ENCODE results near the gene XXYLT1.
"Not testable (repeated sequence)": the region's sequence is repeated elsewhere in the genome, so short reads cannot be mapped to it uniquely, and the experiment has no call there.

The XXYLT1 gene

GRCh38 chr3:195249858-195250464 lies 21.0 kb downstream of the XXYLT1 start:
- no peak for DNase-seq

DNA sequence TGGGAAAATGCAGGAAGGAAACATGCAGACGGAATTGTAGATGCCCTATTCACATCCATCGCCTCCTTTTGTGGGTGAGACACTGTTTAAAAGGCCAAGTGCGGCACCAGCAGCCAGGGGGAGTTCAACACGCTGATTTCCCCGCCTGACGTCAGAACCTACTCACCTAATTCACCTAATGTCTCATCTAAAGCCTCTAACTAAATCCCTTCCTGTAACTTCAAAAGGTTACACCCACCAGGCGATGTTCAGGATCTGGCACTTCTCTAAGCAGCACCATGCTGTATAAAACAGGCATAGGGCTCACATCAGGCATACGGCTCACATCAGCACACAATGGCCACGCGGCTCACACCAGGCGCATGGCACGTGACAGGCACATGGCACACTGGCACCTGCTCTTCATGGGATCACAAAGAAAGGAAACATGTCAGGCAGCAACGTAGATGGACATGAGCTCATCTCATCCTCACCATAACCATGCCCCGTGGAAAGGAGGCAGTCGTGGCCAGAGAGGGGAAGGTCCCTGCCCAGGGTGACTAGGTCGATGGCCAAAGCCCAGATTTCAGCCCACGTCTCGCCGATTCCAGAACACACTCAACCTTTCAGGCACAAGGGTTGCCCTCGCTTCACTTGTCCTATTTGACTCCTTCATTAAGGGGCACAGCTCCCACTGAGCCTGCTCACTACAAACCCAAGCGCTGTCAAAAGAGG lies 21.7 kb downstream of the XXYLT1 start:
- no peak for DNase-seq

DNA sequence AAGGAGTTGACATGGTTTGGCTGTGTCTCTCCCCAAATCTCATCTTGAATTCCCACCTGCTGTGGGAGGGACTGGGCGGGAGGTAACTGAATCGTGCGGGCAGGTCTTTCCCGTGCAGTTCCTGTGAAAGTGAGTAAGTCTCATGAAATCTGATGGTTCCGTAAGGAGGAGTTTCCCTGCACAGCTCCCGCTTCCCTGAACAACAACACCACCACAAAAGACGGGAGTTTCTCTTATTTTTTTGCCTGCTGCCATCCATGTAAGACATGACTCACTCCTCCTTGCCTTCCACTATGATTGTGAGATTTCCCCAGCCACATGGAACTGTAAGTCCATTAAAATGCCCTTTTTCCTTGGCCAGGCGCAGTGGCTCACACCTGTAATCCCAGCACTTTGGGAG lies 22.7 kb downstream of the XXYLT1 start:
- no peak for DNase-seq

- peak; percentile 59 for DNase-seq
Measured at GRCh38 chr3:195247863-195248189, 23.1 kb downstream of the XXYLT1 start.

DNA sequence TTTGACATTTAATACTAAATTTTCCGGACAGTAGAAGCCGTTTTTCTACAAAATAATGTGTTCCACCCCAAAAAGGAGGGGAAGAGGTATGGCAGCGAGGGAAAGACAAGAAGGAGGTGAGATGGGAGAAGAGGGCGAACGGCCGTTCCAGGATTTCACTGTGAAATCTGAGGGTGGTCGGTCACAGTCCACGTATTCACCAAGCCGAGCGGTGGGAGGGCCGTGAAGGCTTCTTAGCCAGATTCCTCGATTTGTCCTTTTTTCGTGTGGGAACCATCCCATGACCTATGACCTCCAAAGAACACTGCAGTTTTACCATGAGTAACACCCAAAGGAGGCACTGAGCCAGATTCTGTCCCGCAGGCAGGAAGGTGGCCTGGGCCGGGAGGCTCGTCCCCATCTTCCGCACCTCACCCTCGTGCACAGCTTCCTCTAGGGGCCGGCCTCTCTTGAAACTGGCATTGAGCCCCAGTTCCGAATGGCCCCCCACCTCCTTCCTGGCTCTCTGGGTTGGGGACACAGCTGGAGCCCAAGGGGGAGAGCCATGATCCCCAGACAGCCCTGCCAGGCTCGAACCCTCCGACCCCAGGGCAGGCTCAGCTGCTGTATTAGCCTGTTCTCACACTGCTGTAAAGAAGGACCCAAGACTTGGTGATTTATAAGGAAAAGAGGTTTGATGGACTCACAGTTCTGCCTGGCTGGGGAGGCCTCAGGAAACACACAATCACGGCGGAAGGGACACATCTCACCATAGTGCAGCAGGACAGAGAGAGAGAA lies 23.7 kb downstream of the XXYLT1 start:
- DNase-seq: no peak

- DNase-seq: no peak
Measured at GRCh38 chr3:195246581-195246995, 24.4 kb downstream of the XXYLT1 start.

GRCh38 chr3:195245531-195245951 lies 25.4 kb downstream of the XXYLT1 start:
- DNase-seq: no peak

DNA sequence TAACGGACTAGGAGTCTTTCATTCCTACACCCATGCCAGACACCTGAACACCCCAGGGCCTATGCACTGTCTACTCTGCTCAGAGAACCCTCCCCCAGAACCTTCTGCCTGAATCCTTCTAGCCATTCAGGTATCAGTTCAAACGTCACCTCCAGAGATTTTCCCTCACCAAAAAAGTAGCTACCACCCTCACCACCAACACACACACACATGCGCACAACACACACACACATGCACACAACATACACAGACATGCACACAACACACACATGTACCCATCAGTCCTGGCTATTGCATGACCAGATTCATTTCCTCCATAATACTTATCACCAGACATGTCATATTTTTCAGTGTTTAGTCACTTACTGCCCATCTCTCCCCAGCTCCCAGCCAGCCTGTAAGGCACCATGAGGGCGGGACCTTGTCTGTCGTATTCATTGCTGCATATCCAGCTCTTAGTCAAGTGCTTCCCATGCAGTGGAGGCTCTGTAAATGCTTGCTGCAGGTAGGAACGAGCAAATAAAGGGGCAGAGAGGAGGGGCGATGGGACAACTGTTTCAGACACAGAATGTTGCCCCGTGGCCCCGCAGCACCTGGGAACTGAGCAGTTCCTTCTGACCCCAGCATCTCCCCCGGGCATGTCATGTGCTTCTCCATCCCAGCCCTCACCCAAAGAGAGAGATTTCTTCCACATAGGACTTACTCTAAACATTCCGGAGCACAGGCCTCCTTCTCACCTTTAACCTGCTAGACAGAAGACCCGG lies 29.2 kb downstream of the XXYLT1 start:
- no peak for DNase-seq

DNA sequence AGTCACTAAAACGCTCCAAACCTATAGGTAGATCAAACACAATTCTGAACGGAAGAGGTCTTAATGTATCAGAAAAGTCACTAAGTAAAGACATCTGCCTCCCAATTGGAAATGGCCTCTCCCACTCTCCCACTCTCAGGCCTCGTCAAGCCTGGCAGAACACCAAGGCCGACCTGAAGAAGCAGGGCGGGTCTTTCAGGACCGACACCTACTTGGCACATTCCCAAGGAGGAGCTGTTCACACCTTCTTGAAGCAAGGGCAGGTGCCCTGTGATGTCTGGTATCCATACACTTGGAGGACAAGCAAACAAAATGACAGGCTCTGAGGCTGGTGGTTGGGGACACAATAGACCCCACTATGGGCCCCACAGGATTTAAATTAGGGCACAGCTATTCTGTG lies 30.0 kb downstream of the XXYLT1 start:
- no peak for DNase-seq

DNA sequence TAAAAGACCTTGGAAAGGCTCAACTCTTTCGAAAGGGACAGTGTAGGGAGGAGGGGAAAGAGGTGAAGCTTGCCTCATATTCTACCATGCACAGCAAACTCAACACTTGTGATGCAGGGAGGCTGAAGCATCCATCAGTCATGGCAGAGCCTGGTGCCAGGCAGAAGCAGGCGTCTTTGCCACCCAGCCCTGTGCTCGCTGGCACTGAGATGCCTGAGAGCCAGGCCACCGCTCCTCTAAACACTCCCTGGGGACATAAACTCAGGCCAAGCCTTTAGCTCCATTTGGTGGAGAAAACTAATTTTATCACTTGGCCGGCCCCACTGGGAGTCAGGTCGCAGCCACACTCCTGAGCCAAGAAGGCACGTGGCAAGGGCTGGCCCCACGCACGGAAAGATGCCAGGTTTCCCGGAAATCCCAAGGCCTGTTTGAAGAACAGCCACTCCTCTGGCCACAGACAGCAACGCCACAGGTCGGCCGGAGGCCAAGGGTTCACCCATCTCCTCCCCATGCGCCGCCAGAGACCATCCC lies 30.7 kb downstream of the XXYLT1 start:
- no peak for DNase-seq

- no peak for DNase-seq
Measured at GRCh38 chr3:195239121-195239520, 31.8 kb downstream of the XXYLT1 start.

DNA sequence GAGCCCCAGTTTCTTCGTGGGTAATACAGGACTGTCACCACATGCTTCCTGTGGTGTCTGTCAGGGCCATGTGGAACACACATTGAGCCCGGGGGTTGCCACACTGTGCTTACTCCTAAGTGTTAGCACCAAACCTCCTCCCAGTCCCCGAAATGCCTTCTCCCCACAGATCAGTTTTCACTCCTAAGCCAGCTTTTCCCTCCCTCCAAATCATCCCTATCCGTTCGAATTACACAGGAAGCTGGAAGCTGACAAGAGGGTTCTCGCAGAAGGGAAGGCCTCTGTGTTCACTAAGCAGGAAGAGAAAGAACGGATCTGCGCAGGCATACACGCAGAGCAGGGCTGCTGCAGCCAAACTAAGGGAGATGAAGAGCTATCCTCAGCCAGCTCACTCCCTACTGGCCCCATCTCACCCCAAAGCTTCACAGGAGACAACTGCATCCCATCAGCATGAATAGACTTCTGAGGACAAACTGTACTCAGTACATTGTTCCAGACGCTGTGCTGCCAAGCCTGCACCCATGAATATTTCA lies 32.3 kb downstream of the XXYLT1 start:
- no peak for DNase-seq

DNA sequence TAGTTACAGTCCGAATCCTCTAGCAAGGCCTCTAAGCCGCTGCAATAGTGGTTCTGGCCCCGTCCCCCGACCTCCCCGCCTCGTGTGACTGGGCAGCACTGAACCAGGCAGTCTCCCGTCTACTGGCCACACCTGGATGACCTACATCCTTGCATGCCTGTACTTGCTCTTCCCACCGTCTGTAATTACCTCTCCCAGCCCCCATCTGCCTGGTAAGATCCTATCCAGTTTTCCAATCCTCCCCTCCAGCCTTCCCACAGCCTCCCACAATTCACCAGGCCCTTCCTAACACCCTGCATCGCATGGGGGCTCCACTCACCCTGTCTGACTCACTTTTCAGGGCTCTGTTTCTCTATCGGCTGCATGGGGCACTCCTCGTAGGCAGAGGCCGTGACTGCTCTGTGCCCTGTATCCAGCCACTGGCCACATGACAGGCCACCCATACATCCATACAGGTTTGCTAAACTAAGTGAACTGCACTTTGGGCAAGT lies 32.8 kb downstream of the XXYLT1 start:
- DNase-seq: no peak

DNA sequence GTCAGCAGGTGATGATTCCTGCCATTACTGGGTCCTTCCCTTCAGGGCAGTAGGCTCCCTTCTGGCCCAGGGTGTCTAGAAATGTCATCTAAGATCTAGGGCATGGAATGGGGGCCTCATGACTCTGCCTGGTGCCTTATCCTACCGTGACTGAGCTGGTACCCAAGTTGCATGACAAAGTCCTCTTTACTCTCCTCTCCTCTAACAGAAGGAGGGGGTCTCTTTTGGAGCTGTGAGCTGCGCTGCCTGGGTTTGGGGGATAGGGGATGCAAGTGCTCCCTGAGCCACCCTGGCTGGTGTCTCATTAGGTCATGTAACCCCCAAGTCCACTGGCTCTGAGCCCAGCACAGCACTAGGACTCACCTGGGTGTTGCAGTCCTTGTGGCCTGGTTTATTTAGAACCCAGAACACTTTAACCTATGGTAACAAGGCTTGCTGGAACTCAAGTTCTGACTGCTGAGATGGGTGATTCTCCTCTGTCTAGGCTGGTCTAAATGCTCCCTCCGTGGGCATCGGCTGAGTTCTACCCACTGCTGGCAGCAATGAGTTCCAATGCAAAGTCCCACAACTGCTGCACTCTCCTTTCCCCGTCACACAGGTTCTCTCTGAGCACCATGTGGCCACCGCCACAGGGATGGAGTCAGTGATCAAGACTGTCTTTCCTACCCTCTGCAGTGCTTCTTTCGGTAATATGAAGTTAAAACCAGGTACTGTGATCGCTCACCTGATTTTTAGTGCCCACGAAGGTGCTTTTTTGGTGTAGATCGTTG lies 34.0 kb downstream of the XXYLT1 start:
- no peak for DNase-seq

DNA sequence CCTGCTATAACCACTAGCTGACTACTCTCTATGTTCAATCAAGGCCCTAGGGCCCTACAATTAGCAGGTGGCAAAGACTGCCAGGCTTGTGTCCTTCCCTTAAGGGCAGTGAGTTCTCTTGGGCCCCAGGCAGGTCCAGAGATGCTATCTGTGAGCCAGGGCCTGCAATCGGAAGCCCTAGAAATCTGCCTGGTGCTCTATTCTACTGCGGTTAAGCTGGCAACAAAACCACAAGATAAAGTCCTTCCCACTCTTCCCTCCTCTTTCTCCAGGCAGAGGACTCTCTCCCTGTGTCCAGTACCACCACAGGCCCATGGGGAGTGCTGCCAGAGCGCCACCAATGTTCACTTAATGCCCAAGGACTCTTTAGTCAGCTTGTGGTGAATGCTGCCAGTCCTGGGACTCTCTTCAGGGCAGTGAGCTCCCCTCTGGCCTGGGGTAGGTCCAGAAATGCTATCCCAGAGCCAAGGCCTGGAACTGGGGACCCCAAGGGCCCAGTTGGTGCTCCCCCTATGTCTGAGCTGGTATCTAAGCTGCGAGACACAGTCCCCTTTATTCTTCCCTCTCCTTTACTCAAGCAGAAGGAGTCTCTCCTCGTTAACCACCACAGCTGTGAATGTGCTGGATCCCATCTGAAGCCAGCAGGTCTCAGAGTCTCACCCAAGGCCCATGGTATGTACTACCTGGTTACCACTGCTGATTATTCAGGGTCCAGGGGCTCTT lies 34.7 kb downstream of the XXYLT1 start:
- DNase-seq: no peak

DNA sequence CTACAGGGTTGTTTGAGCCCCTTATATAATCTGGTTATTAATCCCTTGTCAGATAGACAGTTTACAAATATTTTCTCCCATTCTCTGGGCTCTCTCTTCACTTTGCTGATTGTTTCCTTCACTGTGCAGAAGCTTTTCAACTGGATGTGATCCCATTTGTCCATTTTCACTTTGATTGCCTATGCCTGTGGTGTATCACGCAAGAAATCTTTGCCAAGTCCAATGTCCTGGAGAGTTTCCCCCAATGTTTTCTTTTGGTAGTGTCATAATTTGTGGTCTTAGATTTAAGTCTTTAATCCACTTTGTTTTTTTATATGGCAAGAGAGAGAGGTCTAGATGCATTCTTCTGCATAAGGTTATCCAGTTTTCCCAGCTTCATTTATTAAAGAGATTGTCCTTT lies 40.7 kb downstream of the XXYLT1 start:
- no peak for DNase-seq

GRCh38 chr3:195228886-195229285 lies 42.1 kb downstream of the XXYLT1 start:
- DNase-seq: not testable (repeated sequence)

GRCh38 chr3:195227871-195228270 lies 43.1 kb downstream of the XXYLT1 start:
- DNase-seq: no peak

DNA sequence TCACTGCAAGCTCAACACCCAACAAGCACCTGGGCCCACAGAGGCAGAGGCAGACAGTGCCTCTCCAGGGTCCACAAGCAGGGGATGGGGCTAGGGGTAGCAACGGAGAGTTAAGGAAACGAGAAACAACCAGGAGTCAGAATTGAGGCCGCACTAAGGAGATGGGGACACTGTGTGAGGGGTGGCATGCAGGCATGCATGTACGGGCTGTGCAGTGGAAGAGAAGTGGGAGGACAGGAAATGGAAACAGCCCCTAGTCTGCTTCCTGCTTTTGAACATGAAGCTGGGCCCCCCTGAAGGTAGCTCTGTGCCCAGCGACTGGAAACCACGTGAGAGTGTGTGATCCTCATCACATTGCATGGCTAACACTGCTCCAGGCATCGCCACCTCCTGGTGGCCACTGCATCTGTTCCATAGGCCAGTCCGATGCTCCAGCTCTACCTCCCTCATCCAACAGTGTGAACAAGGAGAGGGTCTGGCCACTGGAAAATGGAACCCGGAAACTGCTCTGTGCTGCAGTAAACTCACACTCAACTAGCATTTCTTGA lies 44.0 kb downstream of the XXYLT1 start:
- peak; percentile 60 for DNase-seq

- DNase-seq: no peak
Measured at GRCh38 chr3:195226445-195226844, 44.5 kb downstream of the XXYLT1 start.
